Transverse colon (tissue), 4 donors: ENCODE data around the gene ARHGEF7. TPM values are rescaled to one million over a fixed set of nuclear protein-coding genes. Genes with fewer than 3 reads are reported as not detected.

Experiments used
- DNase-seq: peaks from one replicate; pipeline ENCODE4 v3.0.0-alpha.2; 2019
- H3K27ac ChIP-seq, 4 donors: fragments of 200-600 bp; sonication (generic); 2 replicates each; pipeline ENCODE4 v1.5.1; 2016 to 2018; ENCODE audit warnings: inconsistent platforms in 4 of 4
- H3K27me3 ChIP-seq: fragments of 200-600 bp; sonication (generic); 2 replicates; pipeline ENCODE4 v1.5.1; 2017; ENCODE audit warnings: inconsistent platforms
- H3K36me3 ChIP-seq, 4 donors: fragments of 200-600 bp; sonication (generic); 2 replicates each; pipeline ENCODE4 v1.5.1; 2017 to 2019; ENCODE audit warnings: inconsistent platforms in 4 of 4
- H3K4me1 ChIP-seq, 4 donors: fragments of 200-600 bp; sonication (generic); 2 replicates each; pipeline ENCODE4 v1.5.1; 2017 to 2020; ENCODE audit warnings: inconsistent platforms in 4 of 4
- H3K4me3 ChIP-seq, 4 donors: fragments of 200-600 bp; sonication (generic); 1 replicate in 1 of 4; 2 replicates in 3 of 4; pipeline versions ENCODE4 v1.5.1 to v1.6.1; 2017 to 2019; ENCODE audit warnings: inconsistent platforms in 4 of 4
- H3K9me3 ChIP-seq, 2 donors: fragments of 200-600 bp; sonication (generic); 2 replicates each; pipeline ENCODE4 v1.5.1; 2017 to 2019; ENCODE audit warnings: inconsistent platforms in 2 of 2
- EP300 ChIP-seq: sonication (generic); formaldehyde crosslinking; IDR thresholded peaks from one replicate; pipeline ENCODE4 v1.6.1; 2017; ENCODE audit warnings: antibody characterized with exemption, low read depth
- POLR2A ChIP-seq: fragments of 450-650 bp; IDR thresholded peaks from one replicate; pipeline ENCODE4 v1.6.1; 2016; ENCODE audit warnings: antibody characterized with exemption, mild to moderate bottlenecking, moderate library complexity
- POLR2AphosphoS5 ChIP-seq, 3 donors: sonication (generic); formaldehyde crosslinking; IDR thresholded peaks; one replicate each; pipeline ENCODE4 v1.6.1; 2016; ENCODE audit warnings: antibody characterized with exemption in 3 of 3
- WGBS, 2 donors: methylation state at CpG; one replicate each; pipeline ENCODE4 v1.1.5; 2018; ENCODE audit warnings: low coverage in 1 of 2; 5-methylcytosine and 5-hydroxymethylcytosine counted together
- in situ Hi-C, 4 donors: fragments of 200-750 bp; cut with MboI; loops; one replicate each; pipeline versions ENCODE4 v1.15.0 to v1.15.1; 2017; ENCODE audit warnings: low sequenced_read_pairs in 3 of 4, low pct_ligation_motif_present in 1 of 4, low pct_unique_long_range_greater_than_20kb in 1 of 4
- intact Hi-C: fragments of 100-400 bp; cut with DNase I; formaldehyde crosslinking; loops from one replicate; pipeline ENCODE4 v1.15.1; 2023; ENCODE audit warnings: low total_unique reads
- total RNA-seq, 4 donors: library from RNA; depleted of rRNA; stranded (reverse); fragments of >200 nt; gene quantifications; one replicate each; pipeline ENCODE4 v1.1.0, GENCODE V29; 2016
- TF ChIP-seq, protein P1 (sequence below), 5 experiments: fragments of 200-600 bp in 3 of 5; fragments of 450-650 bp in 2 of 5; sonication (generic) in 3 of 5; IDR thresholded peaks; 1 replicate in 2 of 5; 2 replicates in 3 of 5; pipeline ENCODE4 v1.5.1; 2016 to 2017; ENCODE audit warnings: antibody characterized with exemption in 5 of 5, inconsistent platforms in 3 of 5, mild to moderate bottlenecking in 2 of 5, moderate library complexity in 1 of 5

The ARHGEF7 gene
- total RNA-seq, 4 donors from 2014 or later = 62.3 to 104 (median 75.6) TPM

DNA sequence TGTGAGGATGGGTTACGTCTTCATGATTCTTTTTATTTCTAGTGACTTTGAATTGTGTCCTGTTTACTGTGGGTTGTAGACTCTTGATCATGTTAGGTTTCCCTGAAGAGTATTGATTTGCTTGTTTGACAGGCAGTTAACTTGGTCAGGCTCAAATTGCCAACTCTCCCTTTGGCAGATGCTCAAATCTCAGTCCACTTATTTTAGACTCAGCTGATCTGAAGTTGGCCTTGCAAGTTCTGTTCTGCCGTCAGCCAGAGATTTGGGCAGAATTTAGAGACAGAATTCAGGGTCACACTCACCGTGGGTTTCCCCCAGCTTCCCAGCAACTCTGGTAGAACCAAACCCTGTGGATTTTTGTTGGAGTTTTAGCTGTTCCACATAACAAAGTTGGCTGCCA is 133.7 kb downstream of the ARHGEF7 start:
- peaks cover 0 to 30% (median 7%) of the 10 kb centered on the region in 4 donors for H3K36me3 ChIP-seq
- no peaks in the 10 kb centered on the region for H3K9me3 ChIP-seq
- TF ChIP-seq POLR2AphosphoS5 (IDR thresholded peaks at IDR 0.05) (no peak), EP300 (no peak), POLR2A (no peak)
- TF ChIP-seq, protein P1, sequence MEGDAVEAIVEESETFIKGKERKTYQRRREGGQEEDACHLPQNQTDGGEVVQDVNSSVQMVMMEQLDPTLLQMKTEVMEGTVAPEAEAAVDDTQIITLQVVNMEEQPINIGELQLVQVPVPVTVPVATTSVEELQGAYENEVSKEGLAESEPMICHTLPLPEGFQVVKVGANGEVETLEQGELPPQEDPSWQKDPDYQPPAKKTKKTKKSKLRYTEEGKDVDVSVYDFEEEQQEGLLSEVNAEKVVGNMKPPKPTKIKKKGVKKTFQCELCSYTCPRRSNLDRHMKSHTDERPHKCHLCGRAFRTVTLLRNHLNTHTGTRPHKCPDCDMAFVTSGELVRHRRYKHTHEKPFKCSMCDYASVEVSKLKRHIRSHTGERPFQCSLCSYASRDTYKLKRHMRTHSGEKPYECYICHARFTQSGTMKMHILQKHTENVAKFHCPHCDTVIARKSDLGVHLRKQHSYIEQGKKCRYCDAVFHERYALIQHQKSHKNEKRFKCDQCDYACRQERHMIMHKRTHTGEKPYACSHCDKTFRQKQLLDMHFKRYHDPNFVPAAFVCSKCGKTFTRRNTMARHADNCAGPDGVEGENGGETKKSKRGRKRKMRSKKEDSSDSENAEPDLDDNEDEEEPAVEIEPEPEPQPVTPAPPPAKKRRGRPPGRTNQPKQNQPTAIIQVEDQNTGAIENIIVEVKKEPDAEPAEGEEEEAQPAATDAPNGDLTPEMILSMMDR (IDR thresholded peaks at IDR 0.05) = no peak
- no peak overlapping the region for H3K27ac ChIP-seq
- no peaks in the 10 kb centered on the region for H3K27me3 ChIP-seq
- WGBS, 2 donors = 83 to 90% methylated on average over 2 to 3 of the region's 3 CpGs
- no peak overlapping the region for H3K4me3 ChIP-seq
- intact Hi-C loops = no loop called here
- in situ Hi-C loops = loop anchor here in 1 of 4 donors (25.0 kb wide), 1 partner anchor 337 kb away; the partner anchor contains the start of gene ANKRD10
- no peak for DNase-seq
- H3K4me1 ChIP-seq = peaks cover 0 to 11% (median 0%) of the 10 kb centered on the region in 4 donors

DNA sequence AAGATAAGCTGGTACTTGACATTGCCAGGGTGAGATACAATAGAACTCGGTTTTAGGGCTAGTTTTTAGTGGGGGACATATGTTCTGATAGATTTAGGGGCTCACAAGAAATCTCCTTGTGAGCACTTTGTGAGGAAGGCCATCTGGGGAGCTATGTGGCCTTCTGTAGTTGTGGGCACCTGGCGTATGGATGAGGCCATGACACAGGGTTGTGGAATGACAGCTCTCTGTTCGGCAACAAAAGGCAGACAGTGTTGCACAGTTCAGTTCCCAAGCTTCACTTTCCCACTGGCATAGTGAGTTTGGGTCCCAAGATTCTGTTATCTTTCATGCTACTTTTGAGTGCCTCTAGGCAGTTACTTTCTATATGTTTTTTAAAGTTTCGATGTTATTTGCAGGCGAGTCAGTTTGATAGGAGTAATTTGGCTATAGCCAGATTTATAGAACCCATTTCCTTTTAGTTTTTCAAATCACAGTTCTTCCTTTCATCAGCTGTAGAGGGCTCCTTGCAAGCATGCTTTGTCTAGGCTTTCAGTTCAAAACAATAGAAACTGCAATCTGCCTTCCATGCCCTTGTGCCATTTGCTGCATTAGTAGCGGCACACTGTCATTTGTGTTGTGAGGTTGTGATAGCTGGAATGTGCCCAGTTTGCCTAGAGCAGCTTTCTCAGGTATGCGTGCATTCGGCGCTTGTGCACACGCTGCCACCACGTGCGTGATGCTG is 134.7 kb downstream of the ARHGEF7 start:
- no peak for DNase-seq
- Histone ChIP-seq H3K27ac (no peak overlapping the region), H3K27me3 (no peaks in the 10 kb centered on the region), H3K36me3 (peaks cover 0 to 21% (median 2%) of the 10 kb centered on the region in 4 donors), H3K4me1 (peaks cover 0 to 11% (median 0%) of the 10 kb centered on the region in 4 donors), H3K9me3 (no peaks in the 10 kb centered on the region), H3K4me3 (no peak overlapping the region)
- in situ Hi-C loops (loop anchor here in 1 of 4 donors (25.0 kb wide), 2 partner anchors 87 to 337 kb away; partner anchors contain the start of gene ANKRD10), intact Hi-C loops (no loop called here)
- TF ChIP-seq, protein P1 (IDR thresholded peaks at IDR 0.05) = no peak
- no peak for TF ChIP-seq POLR2AphosphoS5 (IDR thresholded peaks at IDR 0.05)
- TF ChIP-seq POLR2A = no peak
- TF ChIP-seq EP300 = no peak
- WGBS, 2 donors = 96% methylated on average over 11 to 12 of the region's 12 CpGs

DNA sequence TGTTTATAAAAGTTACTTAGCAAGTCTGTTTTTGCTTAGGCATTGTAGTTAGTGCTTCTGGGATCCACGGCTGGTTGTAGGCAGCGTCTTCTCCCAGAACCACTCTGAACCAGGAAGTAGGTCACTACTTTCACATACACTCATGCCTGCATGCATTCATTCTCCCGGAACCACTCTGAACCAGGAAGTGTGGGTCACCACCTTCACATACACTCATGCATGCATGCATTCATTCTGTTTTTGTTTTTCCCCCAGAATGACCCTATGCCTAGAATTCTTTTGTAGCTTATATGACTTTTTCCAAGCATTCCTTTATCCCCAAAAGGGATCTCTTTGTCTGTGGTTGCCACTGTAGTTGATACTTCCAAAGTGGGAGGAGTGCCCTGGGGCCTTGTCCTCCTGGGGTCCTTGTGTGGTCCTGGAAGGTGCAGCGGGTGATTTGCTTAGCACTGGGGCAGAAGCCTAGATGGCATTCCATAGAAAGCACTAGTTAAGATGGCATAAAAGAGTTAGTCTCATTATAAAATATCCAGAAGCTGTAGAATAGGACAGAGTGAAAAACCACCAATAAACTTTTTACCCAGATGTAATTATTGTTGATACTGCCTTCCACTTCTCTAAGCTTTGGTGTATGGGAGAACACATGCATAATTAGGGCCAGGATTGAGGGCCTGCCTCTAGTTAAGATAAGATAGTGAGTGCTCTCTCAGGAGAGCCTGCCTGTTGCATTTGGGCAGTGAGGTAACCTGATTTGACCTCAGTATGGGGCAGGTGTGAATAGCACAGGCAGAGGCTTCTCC is 136.7 kb downstream of the ARHGEF7 start:
- intact Hi-C loops (no loop called here), in situ Hi-C loops (loop anchor here in 1 of 4 donors (25.0 kb wide), 1 partner anchor 90 kb away; no protein-coding TSS in a partner anchor)
- Histone ChIP-seq H3K36me3 (peaks cover 0 to 13% (median 0%) of the 10 kb centered on the region in 4 donors), H3K4me1 (peaks cover 0 to 11% (median 0%) of the 10 kb centered on the region in 4 donors), H3K4me3 (no peak overlapping the region), H3K9me3 (no peaks in the 10 kb centered on the region), H3K27me3 (no peaks in the 10 kb centered on the region), H3K27ac (no peak overlapping the region)
- DNase-seq = no peak
- 60 to 89% methylated on average over 1 to 4 of the region's 4 CpGs for WGBS, 2 donors
- TF ChIP-seq POLR2AphosphoS5 (IDR thresholded peaks at IDR 0.05) (no peak), EP300 (no peak), POLR2A (no peak)
- TF ChIP-seq, protein P1 (IDR thresholded peaks at IDR 0.05) = no peak
